Right ventricle myocardium superior (tissue), 1 donor: ENCODE measurements around the gene ATP11C. TPM values are rescaled to one million over a fixed set of nuclear protein-coding genes. Genes with fewer than 3 reads are reported as not detected.
"Not testable (repeated sequence)": the region's sequence is repeated elsewhere in the genome, so short reads cannot be mapped to it uniquely, and the experiment has no call there.

Source experiments
- ATAC-seq: fragments of 200-7000 bp; cut with Tn5 transposase; one replicate; pipeline ENCODE4 v1.9.1; 2020; ENCODE audit warnings: mild to moderate bottlenecking; ENCODE audit not compliant: poor library complexity
- DNase-seq: peaks from one replicate; pipeline ENCODE4 v3.0.0-alpha.2; 2020
- intact Hi-C: fragments of 100-400 bp; cut with DNase I; formaldehyde crosslinking; loops from one replicate; pipeline ENCODE4 v1.11.2; 2022
- total RNA-seq: library from RNA; stranded (reverse); fragmentation: NEBNext Ultra II Directional; extraction: Animal tissue kit (Norgen Biotek cat#: 25700); gene quantifications from one replicate; pipeline ENCODE4 v1.2.1, GENCODE V29; 2021
- donor health status: DM: no; HTN: yes; CAD: no; lungs with severe emphysema.

ATP11C gene
- total RNA-seq, 1 donor from 2014 or later: 3.1 TPM

GRCh38 chrX:139877710-139878414 is 55.0 kb downstream of the ATP11C start:
- DNase-seq (no peak), ATAC-seq (no peak)
- intact Hi-C loops: no loop called here

- intact Hi-C loops: no loop called here
- ATAC-seq (no peak), DNase-seq (no peak)
Measured at GRCh38 chrX:139875841-139876240, 57.0 kb downstream of the ATP11C start.

GRCh38 chrX:139869796-139870195 is 63.1 kb downstream of the ATP11C start:
- intact Hi-C loops: no loop called here
- ATAC-seq (no peak), DNase-seq (no peak)

- DNase-seq (no peak), ATAC-seq (no peak)
- intact Hi-C loops: no loop called here
Measured at GRCh38 chrX:139864640-139865039, 68.2 kb downstream of the ATP11C start.

GRCh38 chrX:139862208-139862607 is 70.6 kb downstream of the ATP11C start:
- no peak for DNase-seq
- intact Hi-C loops: no loop called here
- no peak for ATAC-seq

DNA sequence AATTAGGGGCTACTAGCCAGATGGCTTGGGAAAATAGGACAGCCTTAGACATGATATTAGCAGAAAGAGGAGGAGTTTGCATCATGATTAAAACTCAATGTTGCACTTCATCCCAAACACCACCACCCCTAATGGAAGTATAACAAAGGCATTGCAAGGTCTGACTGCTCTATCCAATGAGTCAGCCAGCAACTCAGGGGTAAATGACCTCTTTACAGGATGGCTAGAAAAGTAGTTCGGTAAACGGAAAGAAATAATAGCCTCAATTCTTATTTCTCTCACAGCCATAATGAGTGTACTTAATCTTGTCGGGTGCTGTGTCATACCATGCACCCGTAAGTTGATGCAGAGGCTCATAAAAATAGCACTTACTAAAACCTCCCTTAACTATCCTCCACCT is 76.0 kb downstream of the ATP11C start:
- intact Hi-C loops, ATAC-seq, DNase-seq: not testable (repeated sequence)

- no peak for DNase-seq
- intact Hi-C loops: no loop called here
- ATAC-seq: no peak
Measured at GRCh38 chrX:139851730-139852129, 81.1 kb downstream of the ATP11C start.

GRCh38 chrX:139850968-139851367 is 81.9 kb downstream of the ATP11C start:
- intact Hi-C loops: no loop called here
- DNase-seq (no peak), ATAC-seq (no peak)

DNA sequence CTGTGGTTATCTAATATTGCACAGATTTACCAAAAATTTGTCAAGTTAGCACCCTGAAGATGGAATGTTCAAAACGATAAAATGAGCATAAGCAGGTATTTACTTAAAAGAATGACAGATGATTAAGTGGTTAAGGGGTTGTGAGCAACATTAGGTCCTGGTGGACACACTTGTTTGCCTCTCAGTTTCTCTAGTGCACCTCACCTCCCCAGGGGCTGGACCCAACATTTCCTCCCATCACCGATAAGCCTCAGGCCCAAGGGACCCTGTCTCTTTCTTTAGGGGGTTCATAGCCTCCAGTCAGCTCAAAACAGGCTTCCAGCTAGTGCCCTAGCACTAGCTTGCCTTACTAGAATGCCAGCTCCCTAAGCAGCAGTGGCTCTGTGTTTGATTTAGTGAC is 88.0 kb downstream of the ATP11C start:
- ATAC-seq: no peak
- intact Hi-C loops: no loop called here
- DNase-seq: no peak

- intact Hi-C loops: no loop called here
Measured at GRCh38 chrX:139844163-139844562, 88.7 kb downstream of the ATP11C start.

GRCh38 chrX:139842326-139843185 is 90.3 kb downstream of the ATP11C start:
- ATAC-seq (no peak), DNase-seq (no peak)
- intact Hi-C loops: no loop called here

More at GRCh38 chrX:139844163-139844562, 88.7 kb downstream of the ATP11C start:
- DNase-seq (no peak), ATAC-seq (no peak)

DNA sequence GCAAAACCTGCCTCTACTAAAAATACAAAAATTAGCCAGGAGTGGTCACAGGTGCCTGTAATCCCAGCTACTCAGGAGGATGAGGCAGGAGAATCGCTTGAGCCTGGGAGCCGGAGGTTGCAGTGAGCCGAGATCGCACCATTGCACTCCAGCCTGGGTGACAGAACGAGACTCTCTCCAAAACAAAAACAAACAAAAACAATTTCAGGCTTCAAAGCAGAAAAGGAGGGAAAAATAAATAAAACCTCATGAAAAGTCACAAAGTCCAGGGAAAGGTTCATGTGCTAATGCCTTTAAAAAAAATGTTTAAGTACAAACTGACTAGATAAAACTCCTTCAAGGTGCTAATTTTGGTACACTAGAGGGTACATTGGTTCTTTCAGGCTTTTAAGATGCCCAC is 96.5 kb downstream of the ATP11C start:
- ATAC-seq, intact Hi-C loops, DNase-seq: not testable (repeated sequence)

GRCh38 chrX:139834879-139835278 is 98.0 kb downstream of the ATP11C start:
- DNase-seq: no peak
- no peak for ATAC-seq
- intact Hi-C loops: no loop called here

GRCh38 chrX:139832718-139833309 is 100.0 kb downstream of the ATP11C start:
- intact Hi-C loops: no loop called here
- ATAC-seq: no peak
- DNase-seq: no peak

- ATAC-seq: peak; percentile 55
- intact Hi-C loops: no loop called here
- no peak for DNase-seq
Measured at GRCh38 chrX:139831675-139832456, 101.0 kb downstream of the ATP11C start.

DNA sequence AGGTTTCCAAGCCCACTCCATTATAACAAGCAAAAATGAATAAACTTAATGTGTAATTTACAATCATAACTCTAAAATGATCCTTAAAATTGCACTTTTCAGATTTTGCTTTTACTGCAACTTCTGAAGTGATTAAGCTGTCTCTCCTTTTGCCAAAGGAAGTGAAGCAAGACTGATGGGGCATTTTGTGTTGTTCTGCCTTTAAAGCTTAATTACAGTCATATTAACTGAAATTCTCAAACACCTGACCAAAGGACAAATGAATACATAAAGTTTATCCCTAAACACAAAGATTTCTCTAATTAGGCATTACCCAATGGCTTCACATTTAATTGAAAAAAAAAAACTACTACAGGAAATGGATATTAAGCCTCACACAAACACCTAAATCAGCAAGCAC is 101.8 kb downstream of the ATP11C start:
- no peak for ATAC-seq
- DNase-seq: no peak
- intact Hi-C loops: no loop called here

- ATAC-seq: no peak
- DNase-seq: no peak
- intact Hi-C loops: no loop called here
Measured at GRCh38 chrX:139828830-139829229, 104.0 kb downstream of the ATP11C start.

DNA sequence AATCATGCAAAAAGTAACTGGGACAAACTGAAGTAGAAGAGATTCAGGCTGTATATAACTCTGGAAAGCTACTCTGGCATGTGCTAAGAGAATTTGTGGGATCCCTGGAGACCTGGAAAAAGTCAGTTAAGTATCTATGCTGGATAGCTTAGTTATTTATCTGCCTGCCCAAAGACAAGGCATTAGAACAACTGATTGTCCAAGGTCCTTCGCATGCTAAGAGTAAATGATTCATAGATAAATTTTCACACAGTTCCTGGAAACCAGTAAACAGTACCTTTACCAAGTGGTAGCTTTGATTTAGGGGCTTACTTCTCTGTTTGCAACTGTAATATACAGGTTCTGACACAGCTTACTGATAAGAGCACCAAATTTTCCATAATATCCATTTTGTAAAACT is 104.8 kb downstream of the ATP11C start:
- ATAC-seq (no peak), DNase-seq (no peak)
- intact Hi-C loops: no loop called here
